GM12878 (cell line): ENCODE data around the gene S1PR4. TPM values are rescaled to one million over a fixed set of nuclear protein-coding genes. Genes with fewer than 3 reads are reported as not detected.

Source experiments
- CHD1 ChIP-seq: IDR thresholded peaks from 2 replicates; pipeline ENCODE4 v1.6.1; 2012; ENCODE audit warnings: low read depth, low read length, improper control_type of control experiment
- CHD4 ChIP-seq: fragments of 200-600 bp; sonication (generic); IDR thresholded peaks from 2 replicates; pipeline ENCODE4 v1.6.1; 2016; ENCODE audit warnings: mild to moderate bottlenecking
- CREB1 ChIP-seq: IDR thresholded peaks from 2 replicates; pipeline ENCODE4 v1.6.1; 2012; ENCODE audit warnings: low read depth, mild to moderate bottlenecking, inconsistent platforms
- DPF2 ChIP-seq: fragments of 450-650 bp; IDR thresholded peaks from 2 replicates; pipeline ENCODE4 v1.6.1; 2017; ENCODE audit warnings: mild to moderate bottlenecking
- GATAD2B ChIP-seq: fragments of 450-650 bp; conservative IDR thresholded peaks from 2 replicates; pipeline ENCODE4 v1.6.1; 2017; ENCODE audit warnings: low read depth, mild to moderate bottlenecking, moderate library complexity
- JUNB ChIP-seq: IDR thresholded peaks from 2 replicates; pipeline ENCODE4 v1.6.1; 2016; ENCODE audit warnings: antibody characterized with exemption, mild to moderate bottlenecking
- MEF2A ChIP-seq: IDR thresholded peaks from 2 replicates; pipeline ENCODE4 v1.6.1; 2011; ENCODE audit warnings: low read depth, mild to moderate bottlenecking, low read length, moderate library complexity; ENCODE audit not compliant: insufficient read depth
- MXI1 ChIP-seq: fragments of 150-350 bp; IDR thresholded peaks from 2 replicates; pipeline ENCODE4 v1.6.1; 2011; ENCODE audit warnings: low read depth, mild to moderate bottlenecking, inconsistent platforms, low read length, improper control_type of control experiment
- NBN ChIP-seq: fragments of 450-650 bp; IDR thresholded peaks from 2 replicates; pipeline ENCODE4 v1.6.1; 2016
- NFXL1 ChIP-seq: fragments of 450-650 bp; IDR thresholded peaks from 2 replicates; pipeline ENCODE4 v1.6.1; 2017; ENCODE audit warnings: antibody characterized with exemption, mild to moderate bottlenecking, borderline replicate concordance
- RCOR1 ChIP-seq: conservative IDR thresholded peaks from 2 replicates; pipeline ENCODE4 v1.6.1; 2012; ENCODE audit warnings: low read depth, low read length, improper control_type of control experiment
- SUZ12 ChIP-seq: fragments of 200-600 bp; sonication (generic); IDR thresholded peaks from one replicate; pipeline ENCODE4 v1.6.1; 2018; ENCODE audit warnings: antibody characterized with exemption, mild to moderate bottlenecking; ENCODE audit not compliant: unreplicated experiment
- TCF3 ChIP-seq: IDR thresholded peaks from 2 replicates; pipeline ENCODE4 v1.6.1; 2012; ENCODE audit warnings: low read depth, mild to moderate bottlenecking, low read length, borderline replicate concordance; ENCODE audit not compliant: insufficient read depth
- ZNF384 ChIP-seq: IDR thresholded peaks from 2 replicates; pipeline ENCODE4 v1.6.1; 2012; ENCODE audit warnings: low read depth, mild to moderate bottlenecking, low read length, improper control_type of control experiment, borderline replicate concordance
- polyA plus RNA-seq, 11 experiments: library from polyadenylated mRNA; depleted of rRNA in 4 of 11; unstranded in 6 of 11; stranded (reverse) in 5 of 11; fragments of >200 nt; fragmentation: Nextera tagmentation in 4 of 11; fragmentation: Illumina TruSeq in 1 of 11; extraction: Ambion mirVana in 4 of 11; extraction: Trizol in 1 of 11; gene quantifications; 1 replicate in 1 of 11; 2 replicates in 10 of 11; pipeline versions ENCODE4 v1.2.1 to v1.2.3, GENCODE V29; 2011 to 2016; ENCODE audit warnings: inconsistent platforms in 2 of 11, missing spikeins in 2 of 11, low read depth in 1 of 11
- total RNA-seq, 4 experiments: library from RNA; depleted of rRNA in 3 of 4; stranded (reverse); fragments of >200 nt in 3 of 4; fragmentation: Illumina TruSeq in 1 of 4; extraction: Trizol in 1 of 4; gene quantifications; 2 replicates each; pipeline versions ENCODE4 v1.2.1 to v1.2.3, GENCODE V29; 2013 to 2021
- TF ChIP-seq, protein P1 (sequence below): fragments of 450-650 bp; IDR thresholded peaks from 2 replicates; pipeline ENCODE4 v1.6.1; 2016; ENCODE audit warnings: mild to moderate bottlenecking, moderate library complexity, borderline replicate concordance
- TF ChIP-seq, protein P2 (sequence below): fragments of 450-650 bp; IDR thresholded peaks from 2 replicates; pipeline ENCODE4 v1.6.1; 2018; ENCODE audit warnings: borderline replicate concordance, mild to moderate bottlenecking; ENCODE audit not compliant: partially characterized antibody
- TF ChIP-seq, protein P3 (sequence below): IDR thresholded peaks from 2 replicates; pipeline ENCODE4 v1.6.1; 2012; ENCODE audit warnings: low read depth, low read length, improper control_type of control experiment
- TF ChIP-seq, protein P4 (sequence below): IDR thresholded peaks from 2 replicates; pipeline ENCODE4 v1.6.1; 2012; ENCODE audit warnings: low read depth, low read length, improper control_type of control experiment
- TF ChIP-seq, protein P5 (sequence below): IDR thresholded peaks from 2 replicates; pipeline ENCODE4 v1.6.1; 2012; ENCODE audit warnings: low read length, inconsistent platforms

The S1PR4 gene
- total and polyA plus RNA-seq, 10 of the 15 experiments (the other 5 are each of a cell fraction or from before 2014, with no cell fraction given) = 0.19 to 57.7 (median 32.4) TPM; not detected in 1

DNA sequence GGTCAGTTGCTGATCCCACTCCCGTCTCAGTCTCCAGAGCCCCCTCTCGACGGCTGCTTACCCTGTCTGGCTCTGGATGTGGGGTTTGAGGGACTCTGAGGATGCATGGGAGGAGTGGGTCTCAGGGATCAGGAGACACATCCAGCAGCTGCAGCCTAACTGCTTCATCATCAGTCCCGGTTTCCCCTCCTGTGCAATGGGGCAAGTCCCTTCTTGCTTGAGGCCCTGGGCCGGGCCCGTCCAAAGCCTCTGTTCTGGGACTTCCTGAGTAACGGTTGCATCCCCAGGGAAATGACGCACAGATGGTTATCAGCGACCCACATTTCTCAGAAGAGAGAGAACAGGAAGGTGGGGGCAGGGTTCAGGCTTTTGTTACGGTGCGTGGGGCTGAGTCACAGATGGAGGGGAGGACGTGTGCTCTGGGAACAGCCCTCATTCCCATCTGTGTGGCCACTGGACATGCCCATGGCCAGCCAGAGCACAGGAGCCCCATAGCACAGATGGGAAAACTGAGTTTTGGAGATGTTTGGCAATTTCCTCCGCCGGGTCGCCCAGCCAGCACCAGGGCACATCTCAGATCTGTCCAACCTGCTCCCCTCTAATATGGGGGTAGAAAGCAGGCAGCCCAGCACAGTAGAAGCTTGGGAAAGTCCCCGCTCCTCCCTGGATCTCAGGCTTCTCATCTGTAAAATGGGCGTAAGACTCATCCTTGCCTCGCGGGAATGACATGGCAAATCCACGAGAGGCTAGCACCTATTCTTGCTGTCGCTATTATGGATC lies 23.4 kb upstream of the S1PR4 start (continued):
- TF ChIP-seq, protein P1, sequence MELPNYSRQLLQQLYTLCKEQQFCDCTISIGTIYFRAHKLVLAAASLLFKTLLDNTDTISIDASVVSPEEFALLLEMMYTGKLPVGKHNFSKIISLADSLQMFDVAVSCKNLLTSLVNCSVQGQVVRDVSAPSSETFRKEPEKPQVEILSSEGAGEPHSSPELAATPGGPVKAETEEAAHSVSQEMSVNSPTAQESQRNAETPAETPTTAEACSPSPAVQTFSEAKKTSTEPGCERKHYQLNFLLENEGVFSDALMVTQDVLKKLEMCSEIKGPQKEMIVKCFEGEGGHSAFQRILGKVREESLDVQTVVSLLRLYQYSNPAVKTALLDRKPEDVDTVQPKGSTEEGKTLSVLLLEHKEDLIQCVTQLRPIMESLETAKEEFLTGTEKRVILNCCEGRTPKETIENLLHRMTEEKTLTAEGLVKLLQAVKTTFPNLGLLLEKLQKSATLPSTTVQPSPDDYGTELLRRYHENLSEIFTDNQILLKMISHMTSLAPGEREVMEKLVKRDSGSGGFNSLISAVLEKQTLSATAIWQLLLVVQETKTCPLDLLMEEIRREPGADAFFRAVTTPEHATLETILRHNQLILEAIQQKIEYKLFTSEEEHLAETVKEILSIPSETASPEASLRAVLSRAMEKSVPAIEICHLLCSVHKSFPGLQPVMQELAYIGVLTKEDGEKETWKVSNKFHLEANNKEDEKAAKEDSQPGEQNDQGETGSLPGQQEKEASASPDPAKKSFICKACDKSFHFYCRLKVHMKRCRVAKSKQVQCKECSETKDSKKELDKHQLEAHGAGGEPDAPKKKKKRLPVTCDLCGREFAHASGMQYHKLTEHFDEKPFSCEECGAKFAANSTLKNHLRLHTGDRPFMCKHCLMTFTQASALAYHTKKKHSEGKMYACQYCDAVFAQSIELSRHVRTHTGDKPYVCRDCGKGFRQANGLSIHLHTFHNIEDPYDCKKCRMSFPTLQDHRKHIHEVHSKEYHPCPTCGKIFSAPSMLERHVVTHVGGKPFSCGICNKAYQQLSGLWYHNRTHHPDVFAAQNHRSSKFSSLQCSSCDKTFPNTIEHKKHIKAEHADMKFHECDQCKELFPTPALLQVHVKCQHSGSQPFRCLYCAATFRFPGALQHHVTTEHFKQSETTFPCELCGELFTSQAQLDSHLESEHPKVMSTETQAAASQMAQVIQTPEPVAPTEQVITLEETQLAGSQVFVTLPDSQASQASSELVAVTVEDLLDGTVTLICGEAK = no peak
- TF ChIP-seq NFXL1 (no peak), JUNB (no peak; the same call in 1 of the 2 replicates), MEF2A (no peak), DPF2 (peak; percentile 90), CHD1 (peak; percentile 80; the same call in 1 of the 2 replicates), MXI1 (no peak), NBN (peak; percentile 48; the same call in 1 of the 2 replicates), SUZ12 (no peak), CREB1 (peak; percentile 84), ZNF384 (no peak), GATAD2B (peak; percentile 90), RCOR1 (no peak), CHD4 (no peak), TCF3 (0 out of 2 replicates have a peak, but pooled peaks have one; percentile 31)
- TF ChIP-seq, protein P2, sequence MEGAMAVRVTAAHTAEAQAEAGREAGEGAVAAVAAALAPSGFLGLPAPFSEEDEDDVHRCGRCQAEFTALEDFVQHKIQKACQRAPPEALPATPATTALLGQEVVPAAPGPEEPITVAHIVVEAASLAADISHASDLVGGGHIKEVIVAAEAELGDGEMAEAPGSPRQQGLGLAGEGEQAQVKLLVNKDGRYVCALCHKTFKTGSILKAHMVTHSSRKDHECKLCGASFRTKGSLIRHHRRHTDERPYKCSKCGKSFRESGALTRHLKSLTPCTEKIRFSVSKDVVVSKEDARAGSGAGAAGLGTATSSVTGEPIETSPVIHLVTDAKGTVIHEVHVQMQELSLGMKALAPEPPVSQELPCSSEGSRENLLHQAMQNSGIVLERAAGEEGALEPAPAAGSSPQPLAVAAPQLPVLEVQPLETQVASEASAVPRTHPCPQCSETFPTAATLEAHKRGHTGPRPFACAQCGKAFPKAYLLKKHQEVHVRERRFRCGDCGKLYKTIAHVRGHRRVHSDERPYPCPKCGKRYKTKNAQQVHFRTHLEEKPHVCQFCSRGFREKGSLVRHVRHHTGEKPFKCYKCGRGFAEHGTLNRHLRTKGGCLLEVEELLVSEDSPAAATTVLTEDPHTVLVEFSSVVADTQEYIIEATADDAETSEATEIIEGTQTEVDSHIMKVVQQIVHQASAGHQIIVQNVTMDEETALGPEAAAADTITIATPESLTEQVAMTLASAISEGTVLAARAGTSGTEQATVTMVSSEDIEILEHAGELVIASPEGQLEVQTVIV = no peak
- TF ChIP-seq, protein P3, sequence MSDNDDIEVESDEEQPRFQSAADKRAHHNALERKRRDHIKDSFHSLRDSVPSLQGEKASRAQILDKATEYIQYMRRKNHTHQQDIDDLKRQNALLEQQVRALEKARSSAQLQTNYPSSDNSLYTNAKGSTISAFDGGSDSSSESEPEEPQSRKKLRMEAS = no peak
- TF ChIP-seq, protein P4, sequence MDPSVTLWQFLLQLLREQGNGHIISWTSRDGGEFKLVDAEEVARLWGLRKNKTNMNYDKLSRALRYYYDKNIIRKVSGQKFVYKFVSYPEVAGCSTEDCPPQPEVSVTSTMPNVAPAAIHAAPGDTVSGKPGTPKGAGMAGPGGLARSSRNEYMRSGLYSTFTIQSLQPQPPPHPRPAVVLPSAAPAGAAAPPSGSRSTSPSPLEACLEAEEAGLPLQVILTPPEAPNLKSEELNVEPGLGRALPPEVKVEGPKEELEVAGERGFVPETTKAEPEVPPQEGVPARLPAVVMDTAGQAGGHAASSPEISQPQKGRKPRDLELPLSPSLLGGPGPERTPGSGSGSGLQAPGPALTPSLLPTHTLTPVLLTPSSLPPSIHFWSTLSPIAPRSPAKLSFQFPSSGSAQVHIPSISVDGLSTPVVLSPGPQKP = no peak
- TF ChIP-seq, protein P5, sequence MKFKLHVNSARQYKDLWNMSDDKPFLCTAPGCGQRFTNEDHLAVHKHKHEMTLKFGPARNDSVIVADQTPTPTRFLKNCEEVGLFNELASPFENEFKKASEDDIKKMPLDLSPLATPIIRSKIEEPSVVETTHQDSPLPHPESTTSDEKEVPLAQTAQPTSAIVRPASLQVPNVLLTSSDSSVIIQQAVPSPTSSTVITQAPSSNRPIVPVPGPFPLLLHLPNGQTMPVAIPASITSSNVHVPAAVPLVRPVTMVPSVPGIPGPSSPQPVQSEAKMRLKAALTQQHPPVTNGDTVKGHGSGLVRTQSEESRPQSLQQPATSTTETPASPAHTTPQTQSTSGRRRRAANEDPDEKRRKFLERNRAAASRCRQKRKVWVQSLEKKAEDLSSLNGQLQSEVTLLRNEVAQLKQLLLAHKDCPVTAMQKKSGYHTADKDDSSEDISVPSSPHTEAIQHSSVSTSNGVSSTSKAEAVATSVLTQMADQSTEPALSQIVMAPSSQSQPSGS = no peak; the same call in 1 of the 2 replicates
